HEK293 (cell line): ENCODE measurements around the gene CLTB.

Experiments used
- BCL11A ChIP-seq: fragments of 450-650 bp; formaldehyde crosslinking; IDR thresholded peaks from 2 replicates; pipeline ENCODE4 v1.5.1; 2016; ENCODE audit warnings: low read depth, missing biosample characterization, missing genetic modification characterization
- BCL11B ChIP-seq: fragments of 450-650 bp; formaldehyde crosslinking; IDR thresholded peaks from 2 replicates; pipeline ENCODE4 v1.5.1; 2016; ENCODE audit warnings: low read depth, missing biosample characterization, missing genetic modification characterization
- HOXA7 ChIP-seq: sonication (generic); formaldehyde crosslinking; IDR thresholded peaks from 2 replicates; pipeline ENCODE4 v1.8.1; 2022; ENCODE audit warnings: missing genetic modification reagents, borderline replicate concordance
- IKZF3 ChIP-seq: fragments of 450-650 bp; IDR thresholded peaks from 2 replicates; pipeline ENCODE4 v1.5.0; 2018; ENCODE audit warnings: missing biosample characterization, mild to moderate bottlenecking, missing genetic modification characterization, moderate library complexity
- PRDM1 ChIP-seq: fragments of 450-650 bp; formaldehyde crosslinking; IDR thresholded peaks from 2 replicates; pipeline ENCODE4; 2016; ENCODE audit warnings: missing biosample characterization, missing genetic modification characterization
- SALL2 ChIP-seq: fragments of 450-650 bp; formaldehyde crosslinking; IDR thresholded peaks from 2 replicates; pipeline ENCODE4 v1.5.0; 2017; ENCODE audit warnings: missing biosample characterization, mild to moderate bottlenecking, missing genetic modification characterization, borderline replicate concordance
- ZNF114 ChIP-seq: fragments of 450-650 bp; formaldehyde crosslinking; IDR thresholded peaks from 2 replicates; pipeline ENCODE4 v1.5.0; 2017; ENCODE audit warnings: missing biosample characterization, missing genetic modification characterization
- ZNF146 ChIP-seq: fragments of 450-650 bp; formaldehyde crosslinking; IDR thresholded peaks from 2 replicates; pipeline ENCODE4 v1.5.1; 2016; ENCODE audit warnings: missing biosample characterization, missing genetic modification characterization
- ZNF16 ChIP-seq: fragments of 450-650 bp; formaldehyde crosslinking; IDR thresholded peaks from 2 replicates; pipeline ENCODE4 v1.5.1; 2016; ENCODE audit warnings: low read depth, missing biosample characterization, missing genetic modification characterization
- ZNF19 ChIP-seq: fragments of 450-650 bp; formaldehyde crosslinking; IDR thresholded peaks from 2 replicates; pipeline ENCODE4; 2016; ENCODE audit warnings: missing biosample characterization, missing genetic modification characterization, low read depth
- ZNF202 ChIP-seq: fragments of 450-650 bp; formaldehyde crosslinking; IDR thresholded peaks from 2 replicates; pipeline ENCODE4 v1.5.1; 2016; ENCODE audit warnings: missing biosample characterization, missing genetic modification characterization, borderline replicate concordance
- ZNF335 ChIP-seq: fragments of 450-650 bp; formaldehyde crosslinking; conservative IDR thresholded peaks from 2 replicates; pipeline ENCODE4 v1.5.1; 2016; ENCODE audit warnings: missing biosample characterization, missing genetic modification characterization
- ZNF354C ChIP-seq: fragments of 450-650 bp; formaldehyde crosslinking; IDR thresholded peaks from 2 replicates; pipeline ENCODE4 v1.5.1; 2016; ENCODE audit warnings: missing biosample characterization, missing genetic modification characterization, low read depth, borderline replicate concordance
- ZNF394 ChIP-seq: fragments of 450-650 bp; formaldehyde crosslinking; IDR thresholded peaks from 2 replicates; pipeline ENCODE4 v1.5.1; 2016; ENCODE audit warnings: missing biosample characterization, missing genetic modification characterization, mild to moderate bottlenecking, moderate library complexity, borderline replicate concordance
- ZNF548 ChIP-seq: fragments of 450-650 bp; formaldehyde crosslinking; IDR thresholded peaks from 2 replicates; pipeline ENCODE4 v1.5.1; 2016; ENCODE audit warnings: missing biosample characterization, missing genetic modification characterization
- ZNF555 ChIP-seq: fragments of 450-650 bp; formaldehyde crosslinking; conservative IDR thresholded peaks from 2 replicates; pipeline ENCODE4 v1.5.1; 2017; ENCODE audit warnings: missing biosample characterization, mild to moderate bottlenecking, missing genetic modification characterization, inconsistent platforms
- ZNF843 ChIP-seq: fragments of 450-650 bp; formaldehyde crosslinking; IDR thresholded peaks from 2 replicates; pipeline ENCODE4 v1.5.1; 2016; ENCODE audit warnings: missing biosample characterization, missing genetic modification characterization
- ZSCAN30 ChIP-seq: fragments of 450-650 bp; IDR thresholded peaks from 2 replicates; pipeline ENCODE4 v1.5.1; 2018; ENCODE audit warnings: missing biosample characterization, mild to moderate bottlenecking, missing genetic modification characterization, moderate library complexity
- TF ChIP-seq, protein P1 (sequence below): fragments of 450-650 bp; formaldehyde crosslinking; IDR thresholded peaks from 2 replicates; pipeline ENCODE4 v1.5.1; 2016; ENCODE audit warnings: missing biosample characterization, missing genetic modification characterization
- TF ChIP-seq, protein P2 (sequence below): fragments of 450-650 bp; formaldehyde crosslinking; IDR thresholded peaks from 2 replicates; pipeline ENCODE4 v1.5.1; 2016; ENCODE audit warnings: missing biosample characterization, missing genetic modification characterization
- TF ChIP-seq, protein P3 (sequence below): fragments of 450-650 bp; formaldehyde crosslinking; IDR thresholded peaks from 2 replicates; pipeline ENCODE4 v1.5.1; 2016; ENCODE audit warnings: missing biosample characterization, missing genetic modification characterization
- TF ChIP-seq, protein P4 (sequence below): fragments of 450-650 bp; formaldehyde crosslinking; IDR thresholded peaks from 2 replicates; pipeline ENCODE4 v1.5.1; 2017; ENCODE audit warnings: missing biosample characterization, missing genetic modification characterization
- TF ChIP-seq, protein P5 (sequence below): fragments of 450-650 bp; formaldehyde crosslinking; IDR thresholded peaks from 2 replicates; pipeline ENCODE4 v1.5.1; 2016; ENCODE audit warnings: missing biosample characterization, missing genetic modification characterization
- TF ChIP-seq, protein P6 (sequence below): fragments of 450-650 bp; formaldehyde crosslinking; IDR thresholded peaks from 2 replicates; pipeline ENCODE4 v1.5.1; 2016; ENCODE audit warnings: missing biosample characterization, missing genetic modification characterization, borderline replicate concordance
- TF ChIP-seq, protein P7 (sequence below): fragments of 450-650 bp; formaldehyde crosslinking; IDR thresholded peaks from 2 replicates; pipeline ENCODE4 v1.5.1; 2016; ENCODE audit warnings: missing biosample characterization, missing genetic modification characterization

CLTB gene

DNA sequence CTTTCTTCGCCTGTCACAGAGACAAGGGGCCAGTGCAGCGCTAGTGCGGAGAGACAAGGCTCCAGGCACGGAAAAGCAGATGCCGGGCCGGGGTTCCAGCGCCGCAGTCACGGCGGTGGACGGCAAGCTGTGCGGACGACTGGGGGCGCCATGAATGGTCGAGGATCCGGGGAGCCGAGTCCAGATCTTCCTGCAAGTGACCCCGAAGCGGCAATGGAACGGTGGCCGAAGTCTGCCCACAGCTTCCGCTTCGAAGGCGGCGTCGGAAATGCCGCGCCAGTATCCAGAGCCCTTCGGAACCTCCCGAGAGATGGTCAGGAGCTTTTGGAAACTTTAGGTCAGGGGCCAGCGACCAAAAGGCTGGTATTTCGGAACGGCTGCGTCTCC, 31.2 kb upstream of the CLTB start (continued):
- TF ChIP-seq, protein P1, sequence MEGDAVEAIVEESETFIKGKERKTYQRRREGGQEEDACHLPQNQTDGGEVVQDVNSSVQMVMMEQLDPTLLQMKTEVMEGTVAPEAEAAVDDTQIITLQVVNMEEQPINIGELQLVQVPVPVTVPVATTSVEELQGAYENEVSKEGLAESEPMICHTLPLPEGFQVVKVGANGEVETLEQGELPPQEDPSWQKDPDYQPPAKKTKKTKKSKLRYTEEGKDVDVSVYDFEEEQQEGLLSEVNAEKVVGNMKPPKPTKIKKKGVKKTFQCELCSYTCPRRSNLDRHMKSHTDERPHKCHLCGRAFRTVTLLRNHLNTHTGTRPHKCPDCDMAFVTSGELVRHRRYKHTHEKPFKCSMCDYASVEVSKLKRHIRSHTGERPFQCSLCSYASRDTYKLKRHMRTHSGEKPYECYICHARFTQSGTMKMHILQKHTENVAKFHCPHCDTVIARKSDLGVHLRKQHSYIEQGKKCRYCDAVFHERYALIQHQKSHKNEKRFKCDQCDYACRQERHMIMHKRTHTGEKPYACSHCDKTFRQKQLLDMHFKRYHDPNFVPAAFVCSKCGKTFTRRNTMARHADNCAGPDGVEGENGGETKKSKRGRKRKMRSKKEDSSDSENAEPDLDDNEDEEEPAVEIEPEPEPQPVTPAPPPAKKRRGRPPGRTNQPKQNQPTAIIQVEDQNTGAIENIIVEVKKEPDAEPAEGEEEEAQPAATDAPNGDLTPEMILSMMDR (tag by site-specific recombination): no peak
- TF ChIP-seq ZNF19 (tag by site-specific recombination) (no peak), ZNF354C (tag by site-specific recombination) (no peak), BCL11B (tag by site-specific recombination) (no peak), PRDM1 (tag by site-specific recombination) (no peak), ZNF16 (tag by site-specific recombination) (no peak), ZNF202 (tag by site-specific recombination) (no peak), ZNF114 (tag by site-specific recombination) (no peak), ZNF548 (tag by site-specific recombination) (no peak), ZNF146 (no peak), ZNF555 (tag by site-specific recombination) (no peak), HOXA7 (CRISPR knock-in tag) (no peak), IKZF3 (tag by site-specific recombination) (0 out of 2 replicates have a peak, but pooled peaks have one; percentile 38), ZNF394 (tag by site-specific recombination) (peak; percentile 28), BCL11A (tag by site-specific recombination) (0 out of 2 replicates have a peak, but pooled peaks have one; percentile 20), ZNF843 (tag by site-specific recombination) (no peak), ZSCAN30 (tag by site-specific recombination) (no peak), ZNF335 (peak; percentile 81; the same call in 1 of the 2 replicates), SALL2 (tag by site-specific recombination) (no peak)
- TF ChIP-seq, protein P2, sequence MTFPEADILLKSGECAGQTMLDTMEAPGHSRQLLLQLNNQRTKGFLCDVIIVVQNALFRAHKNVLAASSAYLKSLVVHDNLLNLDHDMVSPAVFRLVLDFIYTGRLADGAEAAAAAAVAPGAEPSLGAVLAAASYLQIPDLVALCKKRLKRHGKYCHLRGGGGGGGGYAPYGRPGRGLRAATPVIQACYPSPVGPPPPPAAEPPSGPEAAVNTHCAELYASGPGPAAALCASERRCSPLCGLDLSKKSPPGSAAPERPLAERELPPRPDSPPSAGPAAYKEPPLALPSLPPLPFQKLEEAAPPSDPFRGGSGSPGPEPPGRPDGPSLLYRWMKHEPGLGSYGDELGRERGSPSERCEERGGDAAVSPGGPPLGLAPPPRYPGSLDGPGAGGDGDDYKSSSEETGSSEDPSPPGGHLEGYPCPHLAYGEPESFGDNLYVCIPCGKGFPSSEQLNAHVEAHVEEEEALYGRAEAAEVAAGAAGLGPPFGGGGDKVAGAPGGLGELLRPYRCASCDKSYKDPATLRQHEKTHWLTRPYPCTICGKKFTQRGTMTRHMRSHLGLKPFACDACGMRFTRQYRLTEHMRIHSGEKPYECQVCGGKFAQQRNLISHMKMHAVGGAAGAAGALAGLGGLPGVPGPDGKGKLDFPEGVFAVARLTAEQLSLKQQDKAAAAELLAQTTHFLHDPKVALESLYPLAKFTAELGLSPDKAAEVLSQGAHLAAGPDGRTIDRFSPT (tag by site-specific recombination): no peak
- TF ChIP-seq, protein P3, sequence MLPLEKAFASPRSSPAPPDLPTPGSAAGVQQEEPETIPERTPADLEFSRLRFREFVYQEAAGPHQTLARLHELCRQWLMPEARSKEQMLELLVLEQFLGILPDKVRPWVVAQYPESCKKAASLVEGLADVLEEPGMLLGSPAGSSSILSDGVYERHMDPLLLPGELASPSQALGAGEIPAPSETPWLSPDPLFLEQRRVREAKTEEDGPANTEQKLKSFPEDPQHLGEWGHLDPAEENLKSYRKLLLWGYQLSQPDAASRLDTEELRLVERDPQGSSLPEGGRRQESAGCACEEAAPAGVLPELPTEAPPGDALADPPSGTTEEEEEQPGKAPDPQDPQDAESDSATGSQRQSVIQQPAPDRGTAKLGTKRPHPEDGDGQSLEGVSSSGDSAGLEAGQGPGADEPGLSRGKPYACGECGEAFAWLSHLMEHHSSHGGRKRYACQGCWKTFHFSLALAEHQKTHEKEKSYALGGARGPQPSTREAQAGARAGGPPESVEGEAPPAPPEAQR (tag by site-specific recombination): no peak
- TF ChIP-seq, protein P4, sequence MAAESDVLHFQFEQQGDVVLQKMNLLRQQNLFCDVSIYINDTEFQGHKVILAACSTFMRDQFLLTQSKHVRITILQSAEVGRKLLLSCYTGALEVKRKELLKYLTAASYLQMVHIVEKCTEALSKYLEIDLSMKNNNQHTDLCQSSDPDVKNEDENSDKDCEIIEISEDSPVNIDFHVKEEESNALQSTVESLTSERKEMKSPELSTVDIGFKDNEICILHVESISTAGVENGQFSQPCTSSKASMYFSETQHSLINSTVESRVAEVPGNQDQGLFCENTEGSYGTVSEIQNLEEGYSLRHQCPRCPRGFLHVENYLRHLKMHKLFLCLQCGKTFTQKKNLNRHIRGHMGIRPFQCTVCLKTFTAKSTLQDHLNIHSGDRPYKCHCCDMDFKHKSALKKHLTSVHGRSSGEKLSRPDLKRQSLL (tag by site-specific recombination): no peak; the same call in 1 of the 2 replicates
- TF ChIP-seq, protein P5, sequence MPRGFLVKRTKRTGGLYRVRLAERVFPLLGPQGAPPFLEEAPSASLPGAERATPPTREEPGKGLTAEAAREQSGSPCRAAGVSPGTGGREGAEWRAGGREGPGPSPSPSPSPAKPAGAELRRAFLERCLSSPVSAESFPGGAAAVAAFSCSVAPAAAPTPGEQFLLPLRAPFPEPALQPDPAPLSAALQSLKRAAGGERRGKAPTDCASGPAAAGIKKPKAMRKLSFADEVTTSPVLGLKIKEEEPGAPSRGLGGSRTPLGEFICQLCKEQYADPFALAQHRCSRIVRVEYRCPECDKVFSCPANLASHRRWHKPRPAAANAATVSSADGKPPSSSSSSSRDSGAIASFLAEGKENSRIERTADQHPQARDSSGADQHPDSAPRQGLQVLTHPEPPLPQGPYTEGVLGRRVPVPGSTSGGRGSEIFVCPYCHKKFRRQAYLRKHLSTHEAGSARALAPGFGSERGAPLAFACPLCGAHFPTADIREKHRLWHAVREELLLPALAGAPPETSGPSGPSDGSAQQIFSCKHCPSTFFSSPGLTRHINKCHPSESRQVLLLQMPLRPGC (tag by site-specific recombination): no peak
- TF ChIP-seq, protein P6, sequence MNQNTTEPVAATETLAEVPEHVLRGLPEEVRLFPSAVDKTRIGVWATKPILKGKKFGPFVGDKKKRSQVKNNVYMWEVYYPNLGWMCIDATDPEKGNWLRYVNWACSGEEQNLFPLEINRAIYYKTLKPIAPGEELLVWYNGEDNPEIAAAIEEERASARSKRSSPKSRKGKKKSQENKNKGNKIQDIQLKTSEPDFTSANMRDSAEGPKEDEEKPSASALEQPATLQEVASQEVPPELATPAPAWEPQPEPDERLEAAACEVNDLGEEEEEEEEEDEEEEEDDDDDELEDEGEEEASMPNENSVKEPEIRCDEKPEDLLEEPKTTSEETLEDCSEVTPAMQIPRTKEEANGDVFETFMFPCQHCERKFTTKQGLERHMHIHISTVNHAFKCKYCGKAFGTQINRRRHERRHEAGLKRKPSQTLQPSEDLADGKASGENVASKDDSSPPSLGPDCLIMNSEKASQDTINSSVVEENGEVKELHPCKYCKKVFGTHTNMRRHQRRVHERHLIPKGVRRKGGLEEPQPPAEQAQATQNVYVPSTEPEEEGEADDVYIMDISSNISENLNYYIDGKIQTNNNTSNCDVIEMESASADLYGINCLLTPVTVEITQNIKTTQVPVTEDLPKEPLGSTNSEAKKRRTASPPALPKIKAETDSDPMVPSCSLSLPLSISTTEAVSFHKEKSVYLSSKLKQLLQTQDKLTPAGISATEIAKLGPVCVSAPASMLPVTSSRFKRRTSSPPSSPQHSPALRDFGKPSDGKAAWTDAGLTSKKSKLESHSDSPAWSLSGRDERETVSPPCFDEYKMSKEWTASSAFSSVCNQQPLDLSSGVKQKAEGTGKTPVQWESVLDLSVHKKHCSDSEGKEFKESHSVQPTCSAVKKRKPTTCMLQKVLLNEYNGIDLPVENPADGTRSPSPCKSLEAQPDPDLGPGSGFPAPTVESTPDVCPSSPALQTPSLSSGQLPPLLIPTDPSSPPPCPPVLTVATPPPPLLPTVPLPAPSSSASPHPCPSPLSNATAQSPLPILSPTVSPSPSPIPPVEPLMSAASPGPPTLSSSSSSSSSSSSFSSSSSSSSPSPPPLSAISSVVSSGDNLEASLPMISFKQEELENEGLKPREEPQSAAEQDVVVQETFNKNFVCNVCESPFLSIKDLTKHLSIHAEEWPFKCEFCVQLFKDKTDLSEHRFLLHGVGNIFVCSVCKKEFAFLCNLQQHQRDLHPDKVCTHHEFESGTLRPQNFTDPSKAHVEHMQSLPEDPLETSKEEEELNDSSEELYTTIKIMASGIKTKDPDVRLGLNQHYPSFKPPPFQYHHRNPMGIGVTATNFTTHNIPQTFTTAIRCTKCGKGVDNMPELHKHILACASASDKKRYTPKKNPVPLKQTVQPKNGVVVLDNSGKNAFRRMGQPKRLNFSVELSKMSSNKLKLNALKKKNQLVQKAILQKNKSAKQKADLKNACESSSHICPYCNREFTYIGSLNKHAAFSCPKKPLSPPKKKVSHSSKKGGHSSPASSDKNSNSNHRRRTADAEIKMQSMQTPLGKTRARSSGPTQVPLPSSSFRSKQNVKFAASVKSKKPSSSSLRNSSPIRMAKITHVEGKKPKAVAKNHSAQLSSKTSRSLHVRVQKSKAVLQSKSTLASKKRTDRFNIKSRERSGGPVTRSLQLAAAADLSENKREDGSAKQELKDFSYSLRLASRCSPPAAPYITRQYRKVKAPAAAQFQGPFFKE (tag by site-specific recombination): no peak
- TF ChIP-seq, protein P7, sequence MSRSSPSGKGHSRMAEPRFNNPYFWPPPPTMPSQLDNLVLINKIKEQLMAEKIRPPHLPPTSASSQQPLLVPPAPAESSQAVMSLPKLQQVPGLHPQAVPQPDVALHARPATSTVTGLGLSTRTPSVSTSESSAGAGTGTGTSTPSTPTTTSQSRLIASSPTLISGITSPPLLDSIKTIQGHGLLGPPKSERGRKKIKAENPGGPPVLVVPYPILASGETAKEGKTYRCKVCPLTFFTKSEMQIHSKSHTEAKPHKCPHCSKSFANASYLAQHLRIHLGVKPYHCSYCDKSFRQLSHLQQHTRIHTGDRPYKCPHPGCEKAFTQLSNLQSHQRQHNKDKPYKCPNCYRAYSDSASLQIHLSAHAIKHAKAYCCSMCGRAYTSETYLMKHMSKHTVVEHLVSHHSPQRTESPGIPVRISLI (tag by site-specific recombination): no peak
